T-cell (primary cell): ENCODE measurements around the gene ASF1B. TPM values are rescaled to one million over a fixed set of nuclear protein-coding genes. Genes with fewer than 3 reads are reported as not detected.

Source experiments
- ATAC-seq, 4 experiments: fragments of 200-7000 bp in 3 of 4; fragments of 150-1000 bp in 1 of 4; cut with Tn5 transposase; replicated peaks in 1 of 4; 1 replicate in 3 of 4; 2 replicates in 1 of 4; pipeline ENCODE4 v1.10.0; 2021; ENCODE audit warnings: moderate library complexity in 3 of 4, mild to moderate bottlenecking in 2 of 4, moderate number of reproducible peaks in 1 of 4
- CTCF ChIA-PET, 2 donors: fragments of 300-600 bp; sonication (Branson Sonifier 250); formaldehyde crosslinking; loops; one replicate each; lab custom pipeline; 2022; ENCODE audit warnings: antibody characterized with exemption in 2 of 2; lab: Charles Lee
- POLR2A ChIA-PET, 2 donors: fragments of 300-600 bp; sonication (Branson Sonifier 250); formaldehyde crosslinking; loops; one replicate each; lab custom pipeline; 2022; ENCODE audit warnings: antibody characterized with exemption in 2 of 2; lab: Charles Lee
- DNase-seq, 35 experiments: peaks; one replicate each; pipeline versions ENCODE4 v3.0.0 to v3.0.0-alpha.2; 2013 to 2023
- H3K27ac ChIP-seq: one replicate; pipeline ENCODE4 v1.5.1; 2013; ENCODE audit warnings: low read length
- H3K27me3 ChIP-seq, 2 experiments: replicated peaks in 1 of 2; 1 replicate in 1 of 2; 2 replicates in 1 of 2; pipeline versions ENCODE4 v1.6.1 to v1.7.0; 2013; ENCODE audit warnings: low read length in 1 of 2, mixed read lengths in 1 of 2; ENCODE audit not compliant: control insufficient read depth in 2 of 2, insufficient read depth in 2 of 2; ENCODE audit errors: extremely low read depth in 1 of 2
- H3K36me3 ChIP-seq, 2 donors: 1 replicate in 1 of 2; 2 replicates in 1 of 2; pipeline versions ENCODE4 v1.6.1 to v1.7.0; 2013; ENCODE audit warnings: low read length in 1 of 2; ENCODE audit not compliant: control insufficient read depth in 2 of 2, insufficient read depth in 1 of 2; ENCODE audit errors: extremely low read depth in 1 of 2
- H3K4me1 ChIP-seq, 2 experiments: 1 replicate in 1 of 2; 2 replicates in 1 of 2; pipeline versions ENCODE4 v1.6.1 to v1.7.0; 2013; ENCODE audit warnings: low read length in 2 of 2, mixed read lengths in 1 of 2; ENCODE audit not compliant: insufficient read depth in 2 of 2, control insufficient read depth in 1 of 2; ENCODE audit errors: extremely low read depth in 1 of 2
- H3K4me3 ChIP-seq, 2 donors: 1 replicate in 1 of 2; 2 replicates in 1 of 2; pipeline versions ENCODE4 v1.5.1 to v1.7.0; 2013; ENCODE audit warnings: mild to moderate bottlenecking in 2 of 2, low read length in 1 of 2, moderate library complexity in 1 of 2; ENCODE audit not compliant: control insufficient read depth in 1 of 2; ENCODE audit errors: extremely low read depth in 1 of 2
- H3K9me3 ChIP-seq: 2 replicates; pipeline ENCODE4 v1.7.0; 2013
- H3K27ac Mint-ChIP-seq, 2 donors: one replicate each; pipeline ENCODE4 v1.8.0; 2020 to 2021; ENCODE audit warnings: mild to moderate bottlenecking in 2 of 2, mixed read lengths in 2 of 2
- H3K27me3 Mint-ChIP-seq, 2 donors: one replicate each; pipeline ENCODE4 v1.8.0; 2021 to 2022; ENCODE audit warnings: mixed read lengths in 2 of 2
- H3K36me3 Mint-ChIP-seq: one replicate; pipeline ENCODE4 v1.8.0; 2021; ENCODE audit warnings: mixed read lengths
- H3K4me1 Mint-ChIP-seq, 3 donors: one replicate each; pipeline ENCODE4 v1.8.0; 2020 to 2022; ENCODE audit warnings: mixed read lengths in 3 of 3, mild to moderate bottlenecking in 1 of 3
- H3K4me3 Mint-ChIP-seq, 3 donors: one replicate each; pipeline ENCODE4 v1.8.0; 2020 to 2022; ENCODE audit warnings: mild to moderate bottlenecking in 3 of 3, mixed read lengths in 3 of 3, moderate library complexity in 3 of 3
- H3K9me3 Mint-ChIP-seq, 3 donors: one replicate each; pipeline ENCODE4 v1.8.0; 2020 to 2022; ENCODE audit warnings: mixed read lengths in 3 of 3
- WGBS: methylation state at CpG from one replicate; pipeline ENCODE4 v1.1.5; 2013; ENCODE audit warnings: missing lambda C conversion rate; ENCODE audit not compliant: insufficient coverage; 5-methylcytosine and 5-hydroxymethylcytosine counted together
- total RNA-seq, 35 experiments: library from RNA in 6 of 35; stranded (reverse) in 6 of 35; fragments of 120-200 nt in 1 of 35; gene quantifications; one replicate each; pipeline versions ENCODE4 v1.2.1 to v1.2.4 and lab custom pipeline; 2013 to 2026

The ASF1B gene
- total RNA-seq, 5 donors from 2014 or later (not counting 1 experiment from before 2014, with no cell fraction given), result 2.6 to 4.4 (median 3.3) TPM

DNA sequence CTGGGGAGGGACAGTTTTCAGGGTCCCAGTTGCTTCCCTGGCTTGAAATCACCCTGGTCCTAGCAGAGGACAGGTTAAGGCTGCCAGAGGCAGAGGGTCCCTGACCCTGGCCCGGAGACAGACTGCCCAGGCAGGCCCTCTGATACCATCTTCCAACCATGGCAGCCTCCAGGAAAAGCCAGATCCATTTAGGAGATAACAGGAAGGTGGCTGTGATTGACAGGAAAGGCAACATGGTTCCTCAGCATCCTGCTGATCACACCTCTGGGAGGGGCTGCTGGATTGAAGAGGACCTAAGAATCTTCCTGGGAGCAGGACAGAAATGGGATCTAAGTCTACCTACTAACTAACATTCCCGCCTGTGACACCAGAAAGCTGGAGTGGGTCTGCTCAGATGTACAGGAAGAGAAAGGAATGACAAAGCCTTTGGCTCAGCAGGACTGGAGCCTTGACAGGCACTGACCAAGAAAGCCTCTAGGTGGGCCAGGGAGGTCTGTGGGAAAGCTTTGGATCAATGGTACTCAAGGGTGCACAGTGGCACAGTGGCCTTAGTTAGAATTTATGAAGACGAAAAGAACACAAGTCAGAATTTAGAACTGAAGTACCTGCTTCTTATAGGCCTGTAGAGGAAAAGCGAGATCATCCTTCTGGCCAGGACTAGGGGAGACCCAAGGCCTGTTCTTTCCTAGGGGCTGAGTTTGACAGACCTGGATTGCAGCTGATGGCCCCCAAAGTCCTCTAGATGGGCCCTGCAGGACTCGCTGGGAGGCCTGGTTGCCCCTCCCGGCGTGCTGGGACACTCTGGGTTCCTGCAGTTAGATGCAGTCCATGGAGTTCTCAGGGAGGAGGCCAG lies 16.5 kb downstream of the ASF1B start:
- peaks cover 18 to 31% of the 10 kb centered on the region in 2 experiments for H3K4me1 ChIP-seq
- H3K4me1 Mint-ChIP-seq, result peaks cover 29 to 33% (median 29%) of the 10 kb centered on the region in 3 donors
- H3K27ac ChIP-seq, result no peak overlapping the region
- ChIA-PET POLR2A (no interaction called here), CTCF (no interaction called here)
- H3K4me3 ChIP-seq, result no peak overlapping the region
- H3K36me3 ChIP-seq, result no peaks in the 10 kb centered on the region
- ATAC-seq (no peak), DNase-seq (no peak)
- no peaks in the 10 kb centered on the region for H3K27me3 Mint-ChIP-seq
- no peaks in the 10 kb centered on the region for H3K36me3 Mint-ChIP-seq
- H3K27ac Mint-ChIP-seq, result peak overlapping the region in 1 of 2 donors; percentile 39
- WGBS, result 97% methylated on average over 5 of the region's 7 CpGs
- H3K9me3 Mint-ChIP-seq, result no peaks in the 10 kb centered on the region
- H3K27me3 ChIP-seq, result no peaks in the 10 kb centered on the region
- H3K9me3 ChIP-seq, result no peaks in the 10 kb centered on the region
- H3K4me3 Mint-ChIP-seq, result peak overlapping the region in 1 of 3 donors; percentile 7

- Mint-ChIP-seq H3K4me1 (peaks cover 32 to 37% (median 33%) of the 10 kb centered on the region in 3 donors), H3K36me3 (no peaks in the 10 kb centered on the region), H3K27me3 (no peaks in the 10 kb centered on the region), H3K27ac (peak overlapping the region; percentile 87 to 89), H3K9me3 (no peaks in the 10 kb centered on the region), H3K4me3 (peak overlapping the region; percentile 81 to 96 (median 89))
- POLR2A ChIA-PET, result no interaction called here
- CTCF ChIA-PET, result interaction anchor here in 1 of 2 donors (0.5 to 0.6 kb wide), 2 partner anchors 17 to 42 kb away, joined by 3 read pairs; partner anchors contain the start of gene ASF1B
- no peak for DNase-seq
- Histone ChIP-seq H3K36me3 (no peaks in the 10 kb centered on the region), H3K4me3 (no peak overlapping the region), H3K27me3 (no peaks in the 10 kb centered on the region), H3K4me1 (peaks cover 22 to 35% of the 10 kb centered on the region in 2 experiments), H3K9me3 (no peaks in the 10 kb centered on the region), H3K27ac (peak overlapping the region; percentile 76)
- ATAC-seq, result no peak
- 100% methylated on average over 1 of the region's 3 CpGs for WGBS
Observed at GRCh38 chr19:14119146-14119545, 17.2 kb downstream of the ASF1B start.

GRCh38 chr19:14118165-14119051 lies 18.0 kb downstream of the ASF1B start:
- ATAC-seq (peak in 1 of 4 experiments; percentile 30), DNase-seq (peak in 34 of 35 experiments; percentile 19 to 78 (median 60))
- Histone ChIP-seq H3K27ac (peak overlapping the region; percentile 76), H3K36me3 (no peaks in the 10 kb centered on the region), H3K4me1 (peaks cover 24 to 43% of the 10 kb centered on the region in 2 experiments), H3K9me3 (no peaks in the 10 kb centered on the region), H3K27me3 (no peaks in the 10 kb centered on the region), H3K4me3 (peak overlapping the region; percentile 51 to 67)
- Mint-ChIP-seq H3K36me3 (no peaks in the 10 kb centered on the region), H3K4me1 (peaks cover 39 to 41% (median 40%) of the 10 kb centered on the region in 3 donors), H3K27ac (peak overlapping the region; percentile 87 to 89), H3K27me3 (no peaks in the 10 kb centered on the region), H3K4me3 (peak overlapping the region; percentile 81 to 96 (median 89)), H3K9me3 (no peaks in the 10 kb centered on the region)
- ChIA-PET POLR2A (no interaction called here), CTCF (interaction anchor here (0.5 to 1.2 kb wide), 4 partner anchors 18 to 369 kb away, joined by 3 to 6 read pairs (median 4); partner anchors contain the start of gene ASF1B (in 2 of the 2))
- 1% methylated on average over 49 of the region's 61 CpGs for WGBS

DNA sequence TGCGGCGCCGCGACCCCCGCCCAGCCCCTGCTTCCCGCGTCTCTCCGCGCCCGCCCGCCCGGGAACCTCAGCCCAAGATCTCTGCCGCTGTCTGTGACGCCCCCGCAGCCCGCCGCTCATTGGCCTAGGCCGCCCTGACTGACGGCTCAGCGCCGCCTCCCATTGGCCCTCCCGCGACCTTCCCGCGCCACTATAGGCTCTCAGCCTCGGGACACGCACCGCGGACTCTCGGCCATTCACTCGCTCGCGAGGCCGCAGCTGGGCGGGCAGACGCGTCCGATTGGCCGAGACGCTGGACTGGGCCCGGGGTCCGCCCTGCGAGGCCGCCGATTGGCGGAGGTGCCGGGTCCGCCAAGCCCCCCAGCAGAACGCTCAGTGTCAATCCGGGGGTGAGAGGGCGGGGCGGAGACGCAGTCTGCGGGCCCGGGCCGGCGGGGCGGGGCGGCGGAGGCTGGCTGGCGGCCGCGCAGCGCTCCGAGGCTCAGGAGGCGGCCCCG lies 18.7 kb downstream of the ASF1B start, which contains the start of gene PRKACA:
PRKACA (minus strand) TSS at position 95 of the 497 bp plus-strand sequence. CDS start 215 bp downstream, outside the sequence.
- H3K27ac Mint-ChIP-seq, result peak within 1 kb of the TSS; percentile 87 to 89
- H3K4me1 Mint-ChIP-seq, result peaks cover 40 to 47% (median 46%) of the 10 kb centered on the region in 3 donors
- peak; percentile 87 to 95 (median 95) for ATAC-seq
- H3K9me3 Mint-ChIP-seq, result no peaks in the 10 kb centered on the region
- 0% methylated on average over 67 of the region's 67 CpGs for WGBS
- no peaks in the 10 kb centered on the region for H3K27me3 Mint-ChIP-seq
- no peaks in the 10 kb centered on the region for H3K9me3 ChIP-seq
- peaks cover 26 to 50% of the 10 kb centered on the region in 2 experiments for H3K4me1 ChIP-seq
- peak; percentile 93 to 99 (median 97) for DNase-seq
- CTCF ChIA-PET, result interaction anchor here in 1 of 2 donors (1.2 kb wide), 1 partner anchor 19 kb away, joined by 4 read pairs; the partner anchor contains the start of gene ASF1B
- H3K36me3 Mint-ChIP-seq, result no peaks in the 10 kb centered on the region
- POLR2A ChIA-PET, result interaction anchor here in 1 of 2 donors (0.7 kb wide), 1 partner anchor 115 kb away, joined by 3 read pairs; no protein-coding TSS in a partner anchor
- peak within 1 kb of the TSS; percentile 88 to 96 (median 92) for H3K4me3 Mint-ChIP-seq
- H3K27me3 ChIP-seq, result no peaks in the 10 kb centered on the region
- H3K27ac ChIP-seq, result peak within 1 kb of the TSS; percentile 76
- peak within 1 kb of the TSS; percentile 74 to 78 for H3K4me3 ChIP-seq
- H3K36me3 ChIP-seq, result no peaks in the 10 kb centered on the region

DNA sequence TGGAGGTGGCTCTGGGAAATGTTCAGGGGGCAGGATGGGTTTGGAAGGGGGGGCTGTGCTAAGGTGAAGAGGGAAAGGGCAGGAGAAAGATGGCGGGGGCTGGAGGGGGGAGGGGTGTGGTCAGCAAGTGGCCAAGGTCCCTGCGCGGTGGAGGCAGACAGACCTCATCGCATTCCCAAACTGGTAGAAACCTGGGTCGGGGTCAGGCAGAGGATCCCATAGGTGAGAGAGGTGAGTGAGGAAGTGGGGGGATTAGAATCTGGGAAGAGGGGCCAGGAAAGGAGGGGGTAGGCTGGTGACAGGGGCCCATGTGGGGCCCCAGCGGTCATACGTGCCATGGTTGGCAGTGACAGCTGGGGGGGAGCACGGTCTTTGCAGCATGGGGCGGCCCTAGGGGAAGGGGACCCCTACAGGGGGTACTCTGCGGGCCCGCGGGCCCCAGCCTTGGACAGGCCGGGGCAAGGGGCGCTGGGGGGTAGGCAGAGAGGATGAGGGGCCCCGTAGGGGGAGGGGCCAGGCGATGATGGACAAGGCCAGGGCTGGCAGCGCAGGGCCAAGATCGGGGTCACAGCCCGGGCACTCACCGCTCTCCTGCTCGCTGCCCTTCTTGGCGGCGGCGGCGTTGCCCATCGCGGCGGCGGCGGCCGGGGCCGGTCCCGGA lies 19.3 kb downstream of the ASF1B start:
- under 1% methylated on average over 32 of the region's 33 CpGs for WGBS
- peak in 2 of 4 experiments; percentile 1 for ATAC-seq

More for the DNA sequence above, 19.3 kb downstream of the ASF1B start:
- Histone ChIP-seq H3K27ac (no peak overlapping the region), H3K4me1 (peaks cover 31 to 56% of the 10 kb centered on the region in 2 experiments), H3K27me3 (no peaks in the 10 kb centered on the region), H3K9me3 (no peaks in the 10 kb centered on the region), H3K4me3 (peak overlapping the region; percentile 74 to 78), H3K36me3 (no peaks in the 10 kb centered on the region)
- peak in 22 of 35 experiments; percentile 10 to 35 (median 18) for DNase-seq
- CTCF ChIA-PET, result interaction anchor here in 1 of 2 donors (0.6 to 2.3 kb wide), 3 partner anchors 20 to 342 kb away, joined by 3 to 10 read pairs (median 7); partner anchors contain the start of gene ASF1B
- POLR2A ChIA-PET, result interaction anchor here in 1 of 2 donors (0.7 kb wide), 1 partner anchor 115 kb away, joined by 3 read pairs; no protein-coding TSS in a partner anchor
- Mint-ChIP-seq H3K9me3 (no peaks in the 10 kb centered on the region), H3K27ac (peak overlapping the region; percentile 72 to 80), H3K4me3 (peak overlapping the region; percentile 88 to 95 (median 92)), H3K4me1 (peaks cover 40 to 54% (median 52%) of the 10 kb centered on the region in 3 donors), H3K36me3 (no peaks in the 10 kb centered on the region), H3K27me3 (no peaks in the 10 kb centered on the region)
